ENCODE data around the gene ITGA3.
"Not testable (repeated sequence)": the region's sequence is repeated elsewhere in the genome, so short reads cannot be mapped to it uniquely, and the experiment has no call there.

Gene ITGA3

GRCh38 chr17:50052822-50053653 lies 2.9 kb upstream of the ITGA3 start:
- Mint-ChIP-seq H3K4me1 (ENCODE audit: low read depth) (peaks cover 21% of the 10 kb centered on the region), H3K4me3 (no peak overlapping the region), H3K27ac (no peak overlapping the region), H3K27me3 (ENCODE audit: low read depth) (peaks cover 8% of the 10 kb centered on the region), H3K36me3 (ENCODE audit: low read depth) (no peaks in the 10 kb centered on the region), H3K9me3 (no peaks in the 10 kb centered on the region)
- DNase-seq (ENCODE audit: low spot score) = no peak

GRCh38 chr17:50053654-50053960 lies 2.3 kb upstream of the ITGA3 start:
- Mint-ChIP-seq H3K36me3 (ENCODE audit: low read depth) (no peaks in the 10 kb centered on the region), H3K27me3 (ENCODE audit: low read depth) (peaks cover 8% of the 10 kb centered on the region), H3K4me3 (no peak overlapping the region), H3K9me3 (no peaks in the 10 kb centered on the region), H3K4me1 (ENCODE audit: low read depth) (peaks cover 21% of the 10 kb centered on the region), H3K27ac (no peak overlapping the region)
- DNase-seq (ENCODE audit: low spot score) = no peak

GRCh38 chr17:50055055-50055425 lies 870 bp upstream of the ITGA3 start:
- peak overlapping the region; percentile 10 for H3K27ac Mint-ChIP-seq
- peaks cover 12% of the 10 kb centered on the region for H3K27me3 Mint-ChIP-seq (ENCODE audit: low read depth)
- DNase-seq (ENCODE audit: low spot score) = no peak

GRCh38 chr17:50056217-50056960 lies 479 bp downstream of the ITGA3 start:
- Mint-ChIP-seq H3K36me3 (ENCODE audit: low read depth) (no peaks in the 10 kb centered on the region), H3K9me3 (no peaks in the 10 kb centered on the region), H3K27ac (no peak overlapping the region), H3K4me1 (ENCODE audit: low read depth) (peaks cover 14% of the 10 kb centered on the region), H3K4me3 (peak overlapping the region; percentile 92), H3K27me3 (ENCODE audit: low read depth) (peaks cover 12% of the 10 kb centered on the region)
- peak; percentile 52 for DNase-seq (ENCODE audit: low spot score)

More at GRCh38 chr17:50055055-50055425, 870 bp upstream of the ITGA3 start:
- Mint-ChIP-seq H3K4me3 (peak overlapping the region; percentile 92), H3K36me3 (ENCODE audit: low read depth) (no peaks in the 10 kb centered on the region), H3K4me1 (ENCODE audit: low read depth) (peaks cover 21% of the 10 kb centered on the region), H3K9me3 (no peaks in the 10 kb centered on the region)

- H3K9me3 Mint-ChIP-seq = no peaks in the 10 kb centered on the region
- H3K4me3 Mint-ChIP-seq = peak overlapping the region; percentile 92
- peaks cover 12% of the 10 kb centered on the region for H3K4me1 Mint-ChIP-seq (ENCODE audit: low read depth)
- DNase-seq (ENCODE audit: low spot score) = no peak
- H3K27ac Mint-ChIP-seq = no peak overlapping the region
- H3K36me3 Mint-ChIP-seq (ENCODE audit: low read depth) = no peaks in the 10 kb centered on the region
- H3K27me3 Mint-ChIP-seq (ENCODE audit: low read depth) = peaks cover 12% of the 10 kb centered on the region
Measured at GRCh38 chr17:50056961-50057330, 1.0 kb downstream of the ITGA3 start.

GRCh38 chr17:50057521-50057991 lies 1.6 kb downstream of the ITGA3 start:
- H3K4me3 Mint-ChIP-seq = peak overlapping the region; percentile 92
- H3K27me3 Mint-ChIP-seq (ENCODE audit: low read depth) = peaks cover 12% of the 10 kb centered on the region
- no peaks in the 10 kb centered on the region for H3K36me3 Mint-ChIP-seq (ENCODE audit: low read depth)
- H3K4me1 Mint-ChIP-seq (ENCODE audit: low read depth) = peaks cover 12% of the 10 kb centered on the region
- H3K27ac Mint-ChIP-seq = no peak overlapping the region
- H3K9me3 Mint-ChIP-seq = no peaks in the 10 kb centered on the region
- no peak for DNase-seq (ENCODE audit: low spot score)

GRCh38 chr17:50058296-50058953 lies 2.5 kb downstream of the ITGA3 start:
- Mint-ChIP-seq H3K27me3 (ENCODE audit: low read depth) (peaks cover 12% of the 10 kb centered on the region), H3K4me1 (ENCODE audit: low read depth) (peaks cover 12% of the 10 kb centered on the region), H3K27ac (no peak overlapping the region), H3K4me3 (no peak overlapping the region), H3K36me3 (ENCODE audit: low read depth) (no peaks in the 10 kb centered on the region), H3K9me3 (no peaks in the 10 kb centered on the region)
- no peak for DNase-seq (ENCODE audit: low spot score)

- Mint-ChIP-seq H3K27me3 (ENCODE audit: low read depth) (peaks cover 12% of the 10 kb centered on the region), H3K27ac (no peak overlapping the region), H3K4me3 (no peak overlapping the region), H3K4me1 (ENCODE audit: low read depth) (peaks cover 12% of the 10 kb centered on the region), H3K36me3 (ENCODE audit: low read depth) (no peaks in the 10 kb centered on the region), H3K9me3 (no peaks in the 10 kb centered on the region)
- DNase-seq (ENCODE audit: low spot score) = no peak
Measured at GRCh38 chr17:50059256-50059655, 3.3 kb downstream of the ITGA3 start.

GRCh38 chr17:50059759-50060273 lies 3.9 kb downstream of the ITGA3 start:
- Mint-ChIP-seq H3K4me1 (ENCODE audit: low read depth) (peaks cover 12% of the 10 kb centered on the region), H3K36me3 (ENCODE audit: low read depth) (no peaks in the 10 kb centered on the region), H3K4me3 (no peak overlapping the region), H3K9me3 (no peaks in the 10 kb centered on the region), H3K27ac (no peak overlapping the region), H3K27me3 (ENCODE audit: low read depth) (peaks cover 12% of the 10 kb centered on the region)
- DNase-seq (ENCODE audit: low spot score) = no peak

- Mint-ChIP-seq H3K4me1 (ENCODE audit: low read depth) (peaks cover 7% of the 10 kb centered on the region), H3K9me3 (no peaks in the 10 kb centered on the region), H3K4me3 (no peak overlapping the region), H3K36me3 (ENCODE audit: low read depth) (no peaks in the 10 kb centered on the region), H3K27me3 (ENCODE audit: low read depth) (peaks cover 8% of the 10 kb centered on the region), H3K27ac (no peak overlapping the region)
- DNase-seq (ENCODE audit: low spot score) = no peak
Measured at GRCh38 chr17:50060951-50061712, 5.2 kb downstream of the ITGA3 start.

GRCh38 chr17:50061713-50062045 lies 5.8 kb downstream of the ITGA3 start:
- not testable (repeated sequence) for H3K27me3 Mint-ChIP-seq (ENCODE audit: low read depth); H3K27ac Mint-ChIP-seq

GRCh38 chr17:50062293-50063243 lies 6.7 kb downstream of the ITGA3 start:
- Mint-ChIP-seq H3K4me3 (no peak overlapping the region), H3K4me1 (ENCODE audit: low read depth) (peaks cover 5% of the 10 kb centered on the region), H3K36me3 (ENCODE audit: low read depth) (no peaks in the 10 kb centered on the region), H3K27ac (no peak overlapping the region), H3K27me3 (ENCODE audit: low read depth) (peaks cover 8% of the 10 kb centered on the region), H3K9me3 (no peaks in the 10 kb centered on the region)
- DNase-seq (ENCODE audit: low spot score) = no peak

More at GRCh38 chr17:50061713-50062045, 5.8 kb downstream of the ITGA3 start:
- not testable (repeated sequence) for H3K4me1 Mint-ChIP-seq (ENCODE audit: low read depth); DNase-seq (ENCODE audit: low spot score); H3K9me3 Mint-ChIP-seq; H3K36me3 Mint-ChIP-seq (ENCODE audit: low read depth); H3K4me3 Mint-ChIP-seq

Measured in T-helper 2 cell treated with Interferon-gamma antibody and Interleukin-4, amounts not matched to agents 5 μg/mL and 100 μg/mL, for 36 hours (primary cell).